HepG2 (cell line): Measurements from ENCODE around the gene PFKFB4. TPM values are rescaled to one million over a fixed set of nuclear protein-coding genes. Genes with fewer than 3 reads are reported as not detected.

Experiments
- ARHGAP35 ChIP-seq: sonication (generic); formaldehyde crosslinking; IDR thresholded peaks from 2 replicates; pipeline ENCODE4 v1.9.0; 2022; ENCODE audit warnings: mild to moderate bottlenecking, inconsistent platforms, moderate library complexity, missing genetic modification reagents, borderline replicate concordance
- CERS6 ChIP-seq: sonication (generic); formaldehyde crosslinking; IDR thresholded peaks from 2 replicates; pipeline ENCODE4 v1.5.0; 2020; ENCODE audit warnings: missing genetic modification reagents
- CREBL2 ChIP-seq: sonication (generic); formaldehyde crosslinking; IDR thresholded peaks from 2 replicates; pipeline ENCODE4 v1.8.1; 2023; ENCODE audit warnings: missing genetic modification reagents, mild to moderate bottlenecking, borderline replicate concordance
- IRF2 ChIP-seq: IDR thresholded peaks from 2 replicates; pipeline ENCODE4 v1.6.1; 2018; ENCODE audit warnings: missing genetic modification reagents, missing compliant biosample characterization
- KDM2A ChIP-seq: sonication (generic); formaldehyde crosslinking; IDR thresholded peaks from 2 replicates; pipeline ENCODE4 v1.4.0; 2020; ENCODE audit warnings: low read depth, missing genetic modification reagents, borderline replicate concordance
- MBD4 ChIP-seq: IDR thresholded peaks from 2 replicates; pipeline ENCODE4 v1.6.1; 2012; ENCODE audit warnings: low read length, inconsistent platforms, borderline replicate concordance
- NCOR1 ChIP-seq: fragments of 200-600 bp; sonication (generic); IDR thresholded peaks from 2 replicates; pipeline ENCODE4 v1.7.0; 2017; ENCODE audit warnings: antibody characterized with exemption, low read length, borderline replicate concordance
- NFE2 ChIP-seq: sonication (generic); formaldehyde crosslinking; IDR thresholded peaks from 2 replicates; pipeline ENCODE4 v1.4.0; 2020; ENCODE audit warnings: missing genetic modification reagents
- NRL ChIP-seq: sonication (generic); formaldehyde crosslinking; IDR thresholded peaks from 2 replicates; pipeline ENCODE4 v1.5.0; 2020; ENCODE audit warnings: missing genetic modification reagents, mild to moderate bottlenecking, moderate library complexity, borderline replicate concordance
- POLR2G ChIP-seq: fragments of 200-400 bp; formaldehyde crosslinking; IDR thresholded peaks from 2 replicates; pipeline ENCODE4 v1.6.1; 2018; ENCODE audit warnings: mild to moderate bottlenecking, low read depth, low read length, moderate library complexity
- PRPF4 ChIP-seq: fragments of 200-400 bp; formaldehyde crosslinking; IDR thresholded peaks from 2 replicates; pipeline ENCODE4 v1.6.1; 2016; ENCODE audit warnings: low read length, low read depth; ENCODE audit not compliant: poor library complexity, severe bottlenecking
- RELA ChIP-seq: sonication (generic); formaldehyde crosslinking; IDR thresholded peaks from 2 replicates; pipeline ENCODE4 v1.4.0; 2020; ENCODE audit warnings: missing genetic modification reagents
- RNF219 ChIP-seq: sonication (generic); formaldehyde crosslinking; IDR thresholded peaks from 2 replicates; pipeline ENCODE4 v1.5.0; 2020; ENCODE audit warnings: mild to moderate bottlenecking, missing genetic modification reagents
- SNAI1 ChIP-seq: sonication (generic); formaldehyde crosslinking; IDR thresholded peaks from 2 replicates; pipeline ENCODE4 v1.5.0; 2020; ENCODE audit warnings: mild to moderate bottlenecking, missing genetic modification reagents, borderline replicate concordance
- SRSF9 ChIP-seq: fragments of 200-400 bp; formaldehyde crosslinking; IDR thresholded peaks from 2 replicates; pipeline ENCODE4 v1.6.1; 2018; ENCODE audit warnings: borderline replicate concordance, mild to moderate bottlenecking, low read depth, low read length; ENCODE audit not compliant: insufficient read depth, poor library complexity, severe bottlenecking
- TRAFD1 ChIP-seq: sonication (generic); formaldehyde crosslinking; IDR thresholded peaks from 2 replicates; pipeline ENCODE4 v1.5.1; 2020; ENCODE audit warnings: missing genetic modification reagents, mild to moderate bottlenecking, borderline replicate concordance
- XBP1 ChIP-seq: sonication (generic); formaldehyde crosslinking; IDR thresholded peaks from 2 replicates; pipeline ENCODE4 v1.5.0; 2020; ENCODE audit warnings: missing genetic modification reagents
- ZBTB42 ChIP-seq: sonication (generic); formaldehyde crosslinking; IDR thresholded peaks from 2 replicates; pipeline ENCODE4 v1.5.0; 2020; ENCODE audit warnings: mild to moderate bottlenecking, missing genetic modification reagents
- ZC3H13 ChIP-seq: sonication (generic); formaldehyde crosslinking; IDR thresholded peaks from 2 replicates; pipeline ENCODE4 v1.8.1; 2023; ENCODE audit warnings: mild to moderate bottlenecking, missing genetic modification reagents, moderate library complexity
- ZIK1 ChIP-seq: sonication (generic); formaldehyde crosslinking; IDR thresholded peaks from 2 replicates; pipeline ENCODE4 v1.5.0; 2020; ENCODE audit warnings: mild to moderate bottlenecking, low read depth, missing genetic modification reagents, borderline replicate concordance
- ZNF496 ChIP-seq: sonication (generic); formaldehyde crosslinking; IDR thresholded peaks from 2 replicates; pipeline ENCODE4 v1.8.1; 2023; ENCODE audit warnings: mild to moderate bottlenecking, moderate library complexity, missing genetic modification reagents; ENCODE audit not compliant: insufficient replicate concordance
- ZNF530 ChIP-seq: sonication (generic); formaldehyde crosslinking; IDR thresholded peaks from 2 replicates; pipeline ENCODE4 v1.5.0; 2020; ENCODE audit warnings: low read depth, mild to moderate bottlenecking, missing genetic modification reagents
- ZNF776 ChIP-seq: sonication (generic); formaldehyde crosslinking; IDR thresholded peaks from 2 replicates; pipeline ENCODE4 v1.4.0; 2020; ENCODE audit warnings: mild to moderate bottlenecking, missing genetic modification reagents
- polyA plus RNA-seq, 8 experiments: library from polyadenylated mRNA; depleted of rRNA in 3 of 8; stranded (reverse) in 7 of 8; unstranded in 1 of 8; fragments of >200 nt; fragmentation: Illumina TruSeq in 4 of 8; extraction: Trizol in 4 of 8; gene quantifications; 2 replicates each; pipeline versions ENCODE4 v1.2.1 to v1.2.3, GENCODE V29; 2011 to 2016; ENCODE audit warnings: low read depth in 4 of 8, missing spikeins in 1 of 8, mixed read lengths in 1 of 8; ENCODE audit not compliant: insufficient read depth in 1 of 8
- total RNA-seq, 5 experiments: library from RNA; depleted of rRNA; stranded (reverse); fragments of >200 nt; fragmentation: Illumina TruSeq; extraction: Trizol; gene quantifications; 2 replicates each; pipeline ENCODE4 v1.2.3, GENCODE V29; 2016; ENCODE audit warnings: low read depth in 1 of 5

Gene PFKFB4
- total and polyA plus RNA-seq, 2 of the 13 experiments (the other 11 are each of a cell fraction or from before 2014, with no cell fraction given) = 7.1 to 103 TPM

GRCh38 chr3:48556796-48557626, at the start of gene PFKFB4 (continued):
- TF ChIP-seq NFE2 (no peak), ZC3H13 (peak; percentile 84), RNF219 (no peak), ZNF776 (CRISPR knock-in tag) (no peak), SRSF9 (no peak), POLR2G (peak; percentile 81), ZIK1 (0 out of 2 replicates have a peak, but pooled peaks have one; percentile 56), TRAFD1 (CRISPR knock-in tag) (no peak), XBP1 (peak; percentile 19; the same call in 1 of the 2 replicates), ARHGAP35 (CRISPR knock-in tag) (no peak), ZBTB42 (CRISPR knock-in tag) (no peak), IRF2 (peak; percentile 91; the same call in 1 of the 2 replicates), ZNF530 (CRISPR knock-in tag) (no peak), CREBL2 (CRISPR knock-in tag) (no peak), KDM2A (CRISPR knock-in tag) (peak; percentile 24; the same call in 1 of the 2 replicates), SNAI1 (CRISPR knock-in tag) (no peak), NCOR1 (no peak; the same call in 1 of the 2 replicates), CERS6 (no peak), PRPF4 (no peak), NRL (CRISPR knock-in tag) (peak; percentile 37; the same call in 1 of the 2 replicates), MBD4 (no peak), RELA (CRISPR knock-in tag) (0 out of 2 replicates have a peak, but pooled peaks have one; percentile 45), ZNF496 (CRISPR knock-in tag) (no peak)
